Measurements from ENCODE around the gene IBTK.
"Not testable (repeated sequence)": the region's sequence is repeated elsewhere in the genome, so short reads cannot be mapped to it uniquely, and the experiment has no call there.

IBTK gene

GRCh38 chr6:82178077-82178758, 69.3 kb downstream of the IBTK start:
- DNase-seq, result no peak

GRCh38 chr6:82176616-82177015, 70.9 kb downstream of the IBTK start:
- no peak for DNase-seq

- no peak for DNase-seq
Measured at GRCh38 chr6:82172594-82172993, 75.0 kb downstream of the IBTK start.

GRCh38 chr6:82169138-82169876, 78.2 kb downstream of the IBTK start:
- DNase-seq, result no peak

DNA sequence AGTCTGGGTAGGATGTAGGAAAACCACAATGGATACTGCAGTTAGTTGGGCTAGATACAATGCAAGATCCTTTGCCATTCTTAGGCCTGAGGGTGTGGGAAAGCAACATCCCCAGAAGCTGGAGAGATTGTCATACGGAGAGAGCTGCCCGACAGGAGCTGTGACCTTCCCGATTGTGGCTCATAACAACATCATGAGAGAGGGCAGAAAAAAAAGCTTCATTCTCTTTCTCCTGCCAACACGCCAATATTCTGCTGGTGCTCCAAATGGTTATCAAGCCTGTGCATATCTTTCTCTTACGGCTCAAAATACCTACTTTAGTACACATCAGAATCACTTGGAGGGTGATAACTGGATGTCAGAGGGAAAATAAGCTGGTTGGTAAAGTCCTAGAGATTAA, 81.1 kb downstream of the IBTK start:
- DNase-seq, result no peak

GRCh38 chr6:82160255-82160990, 87.1 kb downstream of the IBTK start:
- DNase-seq, result no peak

- not testable (repeated sequence) for DNase-seq
Measured at GRCh38 chr6:82152786-82153185, 94.8 kb downstream of the IBTK start.

DNA sequence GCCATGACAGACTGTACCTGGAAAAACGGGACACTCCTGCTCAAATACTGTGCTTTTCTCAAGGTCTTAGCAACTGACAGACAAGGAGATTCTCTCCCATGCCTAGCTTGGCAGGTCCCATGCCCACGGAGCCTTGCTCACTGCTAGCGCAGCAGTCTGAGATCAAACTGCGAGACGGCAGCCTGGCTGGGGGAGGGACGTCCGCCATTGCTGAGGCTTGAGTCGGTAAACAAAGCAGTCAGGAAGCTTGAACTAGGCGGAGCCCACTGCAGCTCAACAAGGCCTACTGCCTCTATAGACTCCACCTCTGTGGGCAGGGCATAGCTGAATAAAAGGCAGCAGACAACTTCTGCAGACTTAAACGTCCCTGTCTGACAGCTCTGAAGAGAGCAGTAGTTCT, 96.4 kb downstream of the IBTK start:
- not testable (repeated sequence) for DNase-seq

GRCh38 chr6:82145926-82146452, 101.6 kb downstream of the IBTK start:
- DNase-seq, result no peak

- DNase-seq, result no peak
Measured at GRCh38 chr6:82144852-82145340, 102.6 kb downstream of the IBTK start.

DNA sequence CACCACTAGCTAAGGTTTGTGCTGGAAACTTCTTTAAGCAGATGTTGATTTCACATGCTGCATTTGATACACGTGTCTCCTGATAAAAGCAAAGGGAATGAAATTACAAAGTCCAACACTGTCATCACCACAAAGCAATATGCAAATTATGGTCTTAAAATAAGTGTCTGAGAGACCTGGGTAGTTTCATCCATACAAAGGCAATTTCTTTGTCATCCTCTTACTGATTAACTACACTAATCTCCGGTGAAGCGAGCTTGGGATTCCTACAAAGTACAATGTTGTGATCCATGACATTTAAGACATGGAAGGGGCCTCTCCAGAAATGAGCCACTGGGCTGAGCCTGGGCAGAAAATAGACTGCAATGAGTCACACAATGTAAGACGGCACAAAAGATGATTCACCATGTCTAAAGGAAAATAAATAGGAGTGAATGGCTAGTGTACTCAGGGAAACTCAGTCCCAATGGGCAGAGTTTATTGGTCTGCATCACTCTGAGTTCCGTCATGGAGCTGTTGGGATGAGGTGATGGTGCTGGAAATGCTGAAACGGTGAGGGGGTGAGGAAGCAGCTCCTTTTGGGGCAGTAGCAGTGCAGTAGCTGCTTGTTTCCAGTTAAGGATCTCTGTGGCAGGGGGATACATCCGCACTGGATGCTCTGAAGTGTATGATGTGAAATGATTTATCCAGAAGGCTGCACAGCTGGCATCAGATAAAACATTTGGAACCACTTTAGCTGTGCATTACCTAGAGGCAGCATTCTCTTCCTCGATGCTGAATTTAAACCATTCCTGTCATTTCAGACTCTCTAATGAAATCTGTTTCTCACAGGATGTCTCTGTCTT, 103.3 kb downstream of the IBTK start:
- no peak for DNase-seq

DNA sequence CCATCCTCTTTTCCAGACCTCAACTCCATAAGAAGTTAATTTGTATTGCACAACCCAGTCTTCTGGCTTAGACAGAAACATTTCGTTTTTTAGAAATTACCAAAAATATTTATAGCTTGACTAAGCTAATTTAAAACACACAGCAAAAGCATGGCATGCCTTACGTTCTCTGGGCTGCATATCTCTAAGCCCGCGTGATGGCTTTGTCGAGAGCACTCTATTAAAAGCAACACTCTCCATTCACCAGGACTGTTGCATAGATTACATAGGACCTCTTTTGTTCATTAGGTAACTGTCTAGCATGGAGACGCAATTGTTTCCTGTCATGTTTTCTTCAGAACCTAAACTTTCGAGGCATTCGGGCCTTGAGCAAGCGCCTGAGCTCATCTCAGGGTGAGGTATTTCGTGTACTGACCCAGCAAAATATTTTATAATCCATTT, 104.5 kb downstream of the IBTK start:
- DNase-seq, result no peak

- DNase-seq, result no peak
Measured at GRCh38 chr6:82142524-82142923, 105.0 kb downstream of the IBTK start.

DNA sequence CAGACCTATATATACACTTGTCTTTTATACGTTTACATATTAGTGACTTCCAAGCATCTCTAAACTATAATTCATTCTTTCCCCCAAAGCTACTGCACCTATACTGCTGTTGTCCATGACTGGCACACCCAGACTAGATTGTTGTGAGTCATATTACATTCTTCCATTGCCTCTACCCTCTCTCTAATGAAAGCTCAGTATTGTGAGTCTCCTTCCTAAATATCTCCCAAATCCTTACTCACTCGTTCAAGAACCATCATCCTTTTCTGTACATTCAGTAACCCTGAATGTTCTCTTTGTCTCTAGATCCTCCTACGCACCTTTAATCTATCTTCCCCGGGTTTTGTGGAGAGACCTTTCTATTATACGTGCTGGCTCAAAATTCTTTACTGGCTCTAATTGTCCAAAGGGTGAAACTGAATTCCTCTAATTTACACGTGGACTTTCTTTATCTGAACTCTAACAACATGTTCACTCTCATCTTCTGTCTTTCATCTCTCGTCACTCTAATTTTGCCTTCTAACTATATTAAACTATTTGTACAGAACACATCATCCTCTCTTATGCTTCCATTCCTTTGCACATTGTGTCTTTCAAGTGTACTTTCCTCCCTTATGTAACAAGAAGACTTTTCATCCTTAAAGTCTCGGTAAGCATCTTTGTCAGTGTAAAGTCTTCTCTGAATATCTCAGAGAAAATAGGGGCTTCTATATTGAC, 109.3 kb downstream of the IBTK start:
- DNase-seq, result no peak

DNA sequence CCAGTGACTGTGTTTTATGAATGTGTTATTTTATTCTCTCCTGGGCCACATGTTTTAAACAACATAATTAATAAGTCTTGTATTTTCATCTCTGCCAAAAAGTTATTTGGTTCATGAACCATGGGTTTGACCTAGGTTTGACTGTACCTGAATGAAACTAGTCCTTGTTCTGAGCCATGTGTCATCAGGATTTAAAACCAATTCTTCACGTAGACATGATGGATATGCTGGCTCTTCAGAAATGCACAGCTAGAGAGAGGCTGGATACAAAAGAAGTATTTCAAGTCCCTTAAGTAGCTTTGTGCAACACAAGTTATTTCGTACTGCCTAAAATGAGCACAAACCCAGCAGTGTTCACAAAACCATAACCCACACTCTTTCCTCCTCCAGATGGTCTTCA, 116.1 kb downstream of the IBTK start:
- no peak for DNase-seq

- DNase-seq, result no peak
Measured at GRCh38 chr6:82129797-82130196, 117.7 kb downstream of the IBTK start.

GRCh38 chr6:82128973-82129372, 118.6 kb downstream of the IBTK start:
- not testable (repeated sequence) for DNase-seq

DNA sequence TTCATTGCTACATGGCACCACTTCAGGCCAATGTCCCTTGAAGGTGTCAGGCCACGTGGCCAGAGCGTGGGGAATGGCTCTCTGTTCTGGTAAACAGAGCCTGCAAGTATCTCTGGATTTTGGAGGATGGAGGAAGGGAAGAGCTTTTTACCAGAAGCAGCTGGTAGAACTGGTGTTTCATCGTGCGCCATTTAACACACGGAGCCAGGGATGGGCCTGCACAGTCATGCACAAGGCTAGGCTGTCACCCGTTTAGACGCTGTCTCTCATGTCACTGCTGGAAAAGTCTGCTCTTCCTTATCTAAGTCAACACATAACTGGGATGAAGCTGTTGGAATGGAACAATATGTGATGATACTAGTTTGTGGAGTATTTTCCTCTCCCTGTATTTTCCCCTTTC, 123.9 kb downstream of the IBTK start:
- no peak for DNase-seq

Measured in activated CD4-positive, alpha-beta T cell treated with anti-CD3 and anti-CD28 coated beads, Interleukin-2, amount 50 U/mL, for 4 hours (primary cell).